GM13976 (cell line): Measurements from ENCODE around the gene RGS5.

Source experiments
- DNase-seq: peaks from one replicate; pipeline ENCODE4 v3.0.0; 2012; ENCODE audit warnings: low spot score
- in situ Hi-C: fragments of 300-500 bp; cut with MboI; formaldehyde crosslinking; loops from one replicate; pipeline ENCODE4 v1.12.0; 2022; ENCODE audit warnings: low sequenced_read_pairs, mixed read lengths, inconsistent platforms; ENCODE audit not compliant: unreplicated experiment
- TF ChIP-seq, protein P1 (sequence below): IDR thresholded peaks from 2 replicates; pipeline ENCODE4 v1.5.1; 2012; ENCODE audit warnings: borderline replicate concordance, mild to moderate bottlenecking; ENCODE audit not compliant: insufficient read depth; ENCODE audit errors: extremely low read depth, missing control alignments, control extremely low read depth

Gene RGS5

DNA sequence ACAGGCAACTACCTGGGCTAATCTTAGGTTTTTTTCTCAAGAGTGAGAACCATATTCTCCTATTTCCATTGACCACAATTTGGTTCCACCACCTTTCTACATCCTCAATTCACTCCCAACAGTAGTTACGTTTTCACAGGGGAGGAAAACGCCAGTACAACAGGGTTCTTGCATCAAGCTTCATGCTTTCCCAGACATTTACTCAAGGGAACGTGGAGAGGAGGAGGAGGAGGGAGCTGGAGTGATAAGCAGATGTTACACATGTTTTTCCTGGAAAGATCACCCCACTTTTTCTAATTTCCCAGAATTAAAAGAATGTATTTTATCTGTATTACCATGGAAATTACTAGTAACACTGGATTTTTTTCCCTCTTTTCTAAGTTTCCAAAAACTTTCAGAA is 58.3 kb downstream of the RGS5 start:
- DNase-seq: no peak
- in situ Hi-C loops: no loop called here

DNA sequence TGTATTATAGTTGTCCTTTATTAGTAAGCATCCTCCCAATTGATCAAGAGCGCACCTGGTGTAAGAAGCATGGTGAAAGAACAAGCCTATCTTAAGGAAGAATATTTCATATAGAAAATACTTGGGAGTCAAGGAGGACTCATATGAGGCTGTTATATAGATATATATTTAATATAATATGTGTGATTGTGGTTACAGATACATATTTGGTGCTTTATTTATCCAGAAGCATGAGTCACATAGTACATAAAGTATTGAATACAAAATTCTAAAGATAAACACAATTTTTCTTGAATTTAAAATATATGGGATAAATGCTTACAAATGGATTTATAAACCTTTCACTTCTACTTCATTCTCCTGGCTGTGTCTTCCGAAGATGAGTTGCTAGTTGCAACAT is 60.6 kb downstream of the RGS5 start:
- DNase-seq: no peak
- in situ Hi-C loops: no loop called here
- TF ChIP-seq, protein P1, sequence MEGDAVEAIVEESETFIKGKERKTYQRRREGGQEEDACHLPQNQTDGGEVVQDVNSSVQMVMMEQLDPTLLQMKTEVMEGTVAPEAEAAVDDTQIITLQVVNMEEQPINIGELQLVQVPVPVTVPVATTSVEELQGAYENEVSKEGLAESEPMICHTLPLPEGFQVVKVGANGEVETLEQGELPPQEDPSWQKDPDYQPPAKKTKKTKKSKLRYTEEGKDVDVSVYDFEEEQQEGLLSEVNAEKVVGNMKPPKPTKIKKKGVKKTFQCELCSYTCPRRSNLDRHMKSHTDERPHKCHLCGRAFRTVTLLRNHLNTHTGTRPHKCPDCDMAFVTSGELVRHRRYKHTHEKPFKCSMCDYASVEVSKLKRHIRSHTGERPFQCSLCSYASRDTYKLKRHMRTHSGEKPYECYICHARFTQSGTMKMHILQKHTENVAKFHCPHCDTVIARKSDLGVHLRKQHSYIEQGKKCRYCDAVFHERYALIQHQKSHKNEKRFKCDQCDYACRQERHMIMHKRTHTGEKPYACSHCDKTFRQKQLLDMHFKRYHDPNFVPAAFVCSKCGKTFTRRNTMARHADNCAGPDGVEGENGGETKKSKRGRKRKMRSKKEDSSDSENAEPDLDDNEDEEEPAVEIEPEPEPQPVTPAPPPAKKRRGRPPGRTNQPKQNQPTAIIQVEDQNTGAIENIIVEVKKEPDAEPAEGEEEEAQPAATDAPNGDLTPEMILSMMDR: no peak

More for the DNA sequence above, 58.3 kb downstream of the RGS5 start:
- TF ChIP-seq, protein P1: no peak

DNA sequence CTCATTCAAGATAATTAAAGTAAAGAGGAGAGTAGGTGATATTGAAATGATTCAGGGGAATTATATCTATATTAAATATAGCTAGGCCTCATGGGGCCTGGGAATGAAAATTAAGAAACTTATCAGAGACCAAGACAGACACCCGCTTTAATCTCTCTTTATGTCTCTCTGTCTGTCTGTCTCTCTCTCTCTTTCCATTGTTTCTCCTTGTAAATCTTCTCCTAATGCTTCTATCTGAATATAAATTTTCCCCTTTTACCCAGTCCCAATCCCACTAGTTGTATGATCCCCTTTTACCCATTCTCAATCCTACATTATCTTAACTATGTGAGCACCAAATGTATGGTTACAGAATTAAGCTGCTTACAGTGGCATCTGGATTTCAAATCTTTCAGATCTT is 61.2 kb downstream of the RGS5 start:
- in situ Hi-C loops: no loop called here
- TF ChIP-seq, protein P1: no peak
- DNase-seq: no peak

DNA sequence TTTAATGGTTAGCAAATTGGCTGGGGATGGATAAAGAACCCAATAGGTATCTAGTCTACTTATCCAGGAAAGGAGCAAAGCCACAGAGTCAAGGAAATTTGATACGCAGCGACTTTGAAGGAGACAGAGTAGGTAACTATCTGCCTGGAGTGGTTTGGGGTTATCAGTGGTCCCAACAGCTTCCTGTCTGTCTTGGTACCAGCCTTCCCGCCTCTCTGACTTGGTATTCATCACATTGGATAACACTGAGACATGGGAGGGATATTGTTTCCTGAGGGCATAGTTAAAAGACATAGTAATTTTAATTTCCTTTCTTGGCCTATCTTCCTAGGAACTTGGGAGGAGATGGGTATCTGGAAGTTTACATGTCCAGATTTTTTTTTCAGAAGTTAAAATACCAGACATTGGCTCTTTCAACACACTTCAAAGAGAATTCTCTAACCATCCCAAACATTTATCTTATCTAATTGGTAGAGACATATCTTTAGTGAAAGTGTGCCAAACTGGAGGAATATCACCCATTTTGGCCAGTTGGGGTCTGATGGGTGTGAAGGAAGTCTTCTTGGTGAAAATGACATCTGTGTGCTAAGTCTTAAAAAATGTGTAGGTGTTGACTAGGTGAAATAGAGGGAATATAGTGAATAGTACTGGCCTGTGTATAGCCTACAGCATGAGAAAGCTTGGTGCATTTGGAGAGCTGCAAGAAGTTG is 65.0 kb downstream of the RGS5 start:
- in situ Hi-C loops: no loop called here
- TF ChIP-seq, protein P1: no peak
- DNase-seq: no peak

DNA sequence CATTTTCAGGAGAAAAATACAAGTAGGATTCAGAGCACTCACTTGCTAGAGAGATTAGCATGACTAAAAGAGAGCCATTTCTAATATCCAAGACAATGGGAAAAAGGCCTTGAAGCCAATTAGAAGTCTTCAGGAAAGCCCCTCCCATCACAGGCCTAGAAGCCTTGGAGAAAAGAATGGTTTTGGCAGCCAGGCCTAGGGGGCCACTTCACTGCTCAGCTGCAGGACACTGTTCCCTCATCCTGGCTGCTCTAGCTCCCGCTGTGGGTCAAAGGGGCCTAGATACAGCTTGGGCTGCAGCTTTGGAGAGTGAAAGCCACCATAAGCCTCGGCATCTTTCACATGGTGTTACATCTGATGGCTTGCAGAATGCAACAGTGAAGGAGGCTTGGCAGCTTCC is 70.7 kb downstream of the RGS5 start:
- no peak for DNase-seq
- in situ Hi-C loops: no loop called here
- TF ChIP-seq, protein P1: no peak

DNA sequence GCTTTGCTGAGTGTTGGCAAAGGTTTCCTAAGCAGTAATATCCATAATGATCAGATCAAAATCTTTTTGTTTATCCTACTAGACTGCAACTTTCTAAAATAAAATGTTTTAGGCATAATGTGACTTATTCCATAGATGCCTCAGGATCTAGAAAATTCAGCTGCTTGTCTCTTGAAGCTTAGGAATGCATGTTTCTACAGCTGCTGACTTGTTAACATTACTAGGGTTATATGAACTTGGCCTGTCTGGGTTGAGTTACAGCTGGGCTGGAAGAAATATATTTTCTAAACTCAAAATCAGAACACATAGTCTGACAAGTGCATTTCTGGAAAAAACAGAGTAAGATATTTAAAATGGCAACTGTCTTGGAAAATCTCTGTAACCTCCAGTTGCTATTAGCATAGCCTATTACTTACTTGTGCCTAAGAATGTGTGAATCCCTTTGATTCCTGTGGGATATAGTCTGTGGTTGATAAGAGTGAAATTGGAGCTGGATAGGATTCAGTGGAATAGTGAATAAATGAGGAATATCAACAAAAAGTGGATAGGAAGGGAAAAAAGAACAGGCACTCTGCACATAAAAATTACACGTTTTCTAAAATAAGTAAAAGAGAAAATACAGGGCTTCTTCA is 72.4 kb downstream of the RGS5 start:
- TF ChIP-seq, protein P1: no peak
- in situ Hi-C loops: no loop called here
- no peak for DNase-seq

DNA sequence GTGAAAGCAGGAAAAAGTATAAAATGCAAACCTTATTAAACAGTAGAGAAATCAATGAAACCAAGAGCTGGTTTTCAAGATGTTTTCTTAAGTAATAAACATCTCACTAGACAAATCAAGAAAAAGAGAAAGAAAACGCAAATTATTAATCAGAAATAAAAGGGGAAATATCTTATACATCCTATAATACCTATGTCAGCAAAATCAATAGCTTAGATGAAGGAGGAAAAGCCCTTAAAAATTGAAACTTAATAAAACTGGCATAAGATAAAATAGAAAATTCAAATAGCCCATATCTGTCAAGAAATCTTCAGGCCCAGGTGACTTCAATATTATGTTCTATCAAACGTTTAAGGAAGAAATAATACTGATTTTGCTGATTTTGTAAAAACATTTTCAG is 74.4 kb downstream of the RGS5 start:
- no peak for DNase-seq
- TF ChIP-seq, protein P1: no peak
- in situ Hi-C loops: no loop called here
